Measurements from ENCODE around the gene PACSIN1.

The PACSIN1 gene

DNA sequence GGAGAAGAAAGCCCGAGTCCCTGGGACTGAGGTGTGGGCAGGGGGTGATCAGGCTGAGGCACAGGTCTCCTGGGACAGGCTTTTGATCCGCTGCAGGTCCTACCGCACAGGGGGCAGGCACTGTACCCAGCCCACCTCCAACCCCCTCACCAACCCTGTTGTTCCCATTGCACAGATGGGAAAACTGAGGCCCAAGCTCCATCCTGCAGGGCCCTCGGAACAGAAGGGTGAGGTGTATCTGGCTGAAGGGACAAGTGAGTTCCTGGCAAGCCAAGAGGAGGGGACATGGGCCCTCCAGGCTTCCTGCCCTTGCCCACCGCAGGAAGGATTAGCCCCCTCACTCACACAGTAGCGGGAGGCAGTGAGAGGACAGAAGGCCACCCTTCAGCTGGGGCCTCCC is 106.7 kb downstream of the PACSIN1 start:
- Histone ChIP-seq H3K27ac (ENCODE audit: extremely low read depth, low read depth, low read length) (no peak overlapping the region), H3K9me3 (ENCODE audit: control insufficient read depth, insufficient read depth, low read depth, low read length) (no peaks in the 10 kb centered on the region), H3K36me3 (ENCODE audit: control insufficient read depth in 2 of 2, insufficient read depth in 1 of 2, low read length in 2 of 2) (no peaks in the 10 kb centered on the region), H3K4me1 (ENCODE audit: control insufficient read depth, insufficient read depth, low read length) (no peaks in the 10 kb centered on the region), H3K4me3 (ENCODE audit: low read depth, low read length) (no peak overlapping the region)
- ChIA-PET CTCF (interaction anchor here (0.6 kb wide), 1 partner anchor 399 kb away, joined by 3 read pairs; no protein-coding TSS in a partner anchor), POLR2A (interaction anchor here (0.7 kb wide), 2 partner anchors 182 to 1540 kb away, joined by 4 to 8 read pairs; no protein-coding TSS in a partner anchor)
- TF ChIP-seq ZNF510 (tag by site-specific recombination; IDR thresholded peaks at IDR 0.05; ENCODE audit: insufficient replicate concordance) = no peak
- TF ChIP-seq SETDB1 (IDR thresholded peaks at IDR 0.05; ENCODE audit: insufficient read length, low read length) = no peak
- TF ChIP-seq, protein P1, sequence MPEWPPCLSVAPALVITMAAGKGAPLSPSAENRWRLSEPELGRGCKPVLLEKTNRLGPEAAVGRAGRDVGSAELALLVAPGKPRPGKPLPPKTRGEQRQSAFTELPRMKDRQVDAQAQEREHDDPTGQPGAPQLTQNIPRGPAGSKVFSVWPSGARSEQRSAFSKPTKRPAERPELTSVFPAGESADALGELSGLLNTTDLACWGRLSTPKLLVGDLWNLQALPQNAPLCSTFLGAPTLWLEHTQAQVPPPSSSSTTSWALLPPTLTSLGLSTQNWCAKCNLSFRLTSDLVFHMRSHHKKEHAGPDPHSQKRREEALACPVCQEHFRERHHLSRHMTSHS (tag by site-specific recombination; IDR thresholded peaks at IDR 0.05) = no peak
- TF ChIP-seq ZNF202 (tag by site-specific recombination; IDR thresholded peaks at IDR 0.05; ENCODE audit: borderline replicate concordance) = no peak
- no peak for TF ChIP-seq ZNF148 (tag by site-specific recombination; IDR thresholded peaks at IDR 0.05; ENCODE audit: borderline replicate concordance)
- TF ChIP-seq ZNF548 (tag by site-specific recombination; IDR thresholded peaks at IDR 0.05) = no peak
- no peak for TF ChIP-seq ZIC2 (tag by site-specific recombination; IDR thresholded peaks at IDR 0.05)
- no peak for TF ChIP-seq ZNF266 (tag by site-specific recombination; IDR thresholded peaks at IDR 0.05; ENCODE audit: low read depth)
- TF ChIP-seq, protein P2, sequence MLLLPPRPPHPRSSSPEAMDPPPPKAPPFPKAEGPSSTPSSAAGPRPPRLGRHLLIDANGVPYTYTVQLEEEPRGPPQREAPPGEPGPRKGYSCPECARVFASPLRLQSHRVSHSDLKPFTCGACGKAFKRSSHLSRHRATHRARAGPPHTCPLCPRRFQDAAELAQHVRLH (tag by site-specific recombination; IDR thresholded peaks at IDR 0.05) = no peak
- TF ChIP-seq ZNF433 (tag by site-specific recombination; IDR thresholded peaks at IDR 0.05; ENCODE audit: low read depth) = no peak
- no peak for TF ChIP-seq OVOL3 (tag by site-specific recombination; IDR thresholded peaks at IDR 0.05)
- TF ChIP-seq PBX3 (CRISPR knock-in tag; IDR thresholded peaks at IDR 0.05) = no peak

DNA sequence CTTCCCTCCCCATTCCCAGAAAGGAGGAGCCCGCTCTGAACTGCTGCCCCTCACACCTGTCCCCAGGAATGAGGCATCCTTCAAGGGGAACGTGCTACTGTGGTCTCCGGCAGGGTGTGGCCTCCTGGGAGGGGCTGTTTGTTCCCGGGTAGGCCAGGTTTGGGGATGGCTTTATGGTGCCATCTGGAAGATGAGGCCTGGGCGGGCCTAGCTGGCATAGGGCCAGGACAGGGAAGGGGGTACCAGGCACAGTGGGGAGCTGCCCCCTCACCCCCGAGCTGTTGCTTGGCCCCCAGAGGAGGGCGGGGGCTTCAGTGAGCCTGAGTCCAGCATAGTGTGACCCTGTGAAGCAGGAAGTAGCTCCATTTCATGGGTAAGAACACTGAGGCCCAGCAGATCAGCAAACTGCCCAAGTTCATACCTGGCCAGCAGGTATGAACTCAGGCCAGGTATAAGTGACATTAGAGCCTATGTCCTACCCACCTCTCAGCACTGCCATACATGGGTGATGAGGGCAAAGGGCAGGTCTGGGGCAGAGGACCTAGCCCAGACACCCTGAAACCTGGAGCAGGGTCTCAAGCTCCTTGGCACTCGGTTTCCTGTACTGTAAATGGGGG is 107.8 kb downstream of the PACSIN1 start:
- H3K4me1 ChIP-seq (ENCODE audit: control insufficient read depth, insufficient read depth, low read length) = no peaks in the 10 kb centered on the region
- H3K9me3 ChIP-seq (ENCODE audit: control insufficient read depth, insufficient read depth, low read depth, low read length) = no peaks in the 10 kb centered on the region
- ChIA-PET CTCF (interaction anchor here (0.5 kb wide), 1 partner anchor 219 kb away, joined by 3 read pairs; no protein-coding TSS in a partner anchor), POLR2A (no interaction called here)
- TF ChIP-seq ZBTB1 (tag by site-specific recombination; IDR thresholded peaks at IDR 0.05) = no peak
- TF ChIP-seq, protein P3, sequence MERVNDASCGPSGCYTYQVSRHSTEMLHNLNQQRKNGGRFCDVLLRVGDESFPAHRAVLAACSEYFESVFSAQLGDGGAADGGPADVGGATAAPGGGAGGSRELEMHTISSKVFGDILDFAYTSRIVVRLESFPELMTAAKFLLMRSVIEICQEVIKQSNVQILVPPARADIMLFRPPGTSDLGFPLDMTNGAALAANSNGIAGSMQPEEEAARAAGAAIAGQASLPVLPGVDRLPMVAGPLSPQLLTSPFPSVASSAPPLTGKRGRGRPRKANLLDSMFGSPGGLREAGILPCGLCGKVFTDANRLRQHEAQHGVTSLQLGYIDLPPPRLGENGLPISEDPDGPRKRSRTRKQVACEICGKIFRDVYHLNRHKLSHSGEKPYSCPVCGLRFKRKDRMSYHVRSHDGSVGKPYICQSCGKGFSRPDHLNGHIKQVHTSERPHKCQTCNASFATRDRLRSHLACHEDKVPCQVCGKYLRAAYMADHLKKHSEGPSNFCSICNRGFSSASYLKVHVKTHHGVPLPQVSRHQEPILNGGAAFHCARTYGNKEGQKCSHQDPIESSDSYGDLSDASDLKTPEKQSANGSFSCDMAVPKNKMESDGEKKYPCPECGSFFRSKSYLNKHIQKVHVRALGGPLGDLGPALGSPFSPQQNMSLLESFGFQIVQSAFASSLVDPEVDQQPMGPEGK (tag by site-specific recombination; IDR thresholded peaks at IDR 0.05) = 0 out of 2 replicates have a peak, but pooled peaks have one; percentile 38
- H3K4me3 ChIP-seq (ENCODE audit: low read depth, low read length) = no peak overlapping the region
- no peaks in the 10 kb centered on the region for H3K36me3 ChIP-seq (ENCODE audit: control insufficient read depth in 2 of 2, insufficient read depth in 1 of 2, low read length in 2 of 2)
- H3K27ac ChIP-seq (ENCODE audit: extremely low read depth, low read depth, low read length) = no peak overlapping the region

All from HEK293 (cell line).